ENCODE data around the gene FUNDC2. TPM values are rescaled to one million over a fixed set of nuclear protein-coding genes. Genes with fewer than 3 reads are reported as not detected.

FUNDC2 gene
- total and polyA plus RNA-seq, 9 donors, result 133 to 257 (median 149) TPM

- no peaks in the 10 kb centered on the region for H3K27me3 ChIP-seq
- TF ChIP-seq POLR2A (IDR thresholded peaks at IDR 0.05) (no peak), EP300 (IDR thresholded peaks at IDR 0.05) (no peak)
- TF ChIP-seq, protein P1, sequence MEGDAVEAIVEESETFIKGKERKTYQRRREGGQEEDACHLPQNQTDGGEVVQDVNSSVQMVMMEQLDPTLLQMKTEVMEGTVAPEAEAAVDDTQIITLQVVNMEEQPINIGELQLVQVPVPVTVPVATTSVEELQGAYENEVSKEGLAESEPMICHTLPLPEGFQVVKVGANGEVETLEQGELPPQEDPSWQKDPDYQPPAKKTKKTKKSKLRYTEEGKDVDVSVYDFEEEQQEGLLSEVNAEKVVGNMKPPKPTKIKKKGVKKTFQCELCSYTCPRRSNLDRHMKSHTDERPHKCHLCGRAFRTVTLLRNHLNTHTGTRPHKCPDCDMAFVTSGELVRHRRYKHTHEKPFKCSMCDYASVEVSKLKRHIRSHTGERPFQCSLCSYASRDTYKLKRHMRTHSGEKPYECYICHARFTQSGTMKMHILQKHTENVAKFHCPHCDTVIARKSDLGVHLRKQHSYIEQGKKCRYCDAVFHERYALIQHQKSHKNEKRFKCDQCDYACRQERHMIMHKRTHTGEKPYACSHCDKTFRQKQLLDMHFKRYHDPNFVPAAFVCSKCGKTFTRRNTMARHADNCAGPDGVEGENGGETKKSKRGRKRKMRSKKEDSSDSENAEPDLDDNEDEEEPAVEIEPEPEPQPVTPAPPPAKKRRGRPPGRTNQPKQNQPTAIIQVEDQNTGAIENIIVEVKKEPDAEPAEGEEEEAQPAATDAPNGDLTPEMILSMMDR (IDR thresholded peaks at IDR 0.05), result no peak
- no peaks in the 10 kb centered on the region for H3K36me3 ChIP-seq
- no peaks in the 10 kb centered on the region for H3K4me1 ChIP-seq (ENCODE audit: insufficient read depth)
- H3K4me3 ChIP-seq, result no peak overlapping the region
- intact Hi-C loops (cut with DNase I), result no loop called here
- WGBS, 3 donors, result 56 to 76% (median 58%) methylated on average over 3 of the region's 3 CpGs
- no peaks in the 10 kb centered on the region for H3K9me3 ChIP-seq
- no peak for DNase-seq
- H3K27ac ChIP-seq, result no peak overlapping the region
Measured at GRCh38 chrX:155020591-155020990, 6.1 kb upstream of the FUNDC2 start.

GRCh38 chrX:155022585-155022984 is 4.1 kb upstream of the FUNDC2 start, which contains the start of gene F8:
Gene F8 (minus strand): TSS chrX:155022723. CDS start chrX:155022552, 171 bp downstream.
- no peak for TF ChIP-seq EP300 (IDR thresholded peaks at IDR 0.05)
- TF ChIP-seq, protein P1 (IDR thresholded peaks at IDR 0.05), result no peak
- no peak for TF ChIP-seq POLR2A (IDR thresholded peaks at IDR 0.05)
- H3K36me3 ChIP-seq, result no peaks in the 10 kb centered on the region
- no peak within 1 kb of the TSS for H3K4me3 ChIP-seq
- H3K27ac ChIP-seq, result no peak within 1 kb of the TSS
- whole genome bisulfite sequencing, 3 donors, result 9 to 15% (median 15%) methylated on average over 1 of the region's 1 CpG
- no peaks in the 10 kb centered on the region for H3K9me3 ChIP-seq
- no peak for DNase-seq
- H3K27me3 ChIP-seq, result no peaks in the 10 kb centered on the region
- H3K4me1 ChIP-seq (ENCODE audit: insufficient read depth), result no peaks in the 10 kb centered on the region
- intact Hi-C loops (cut with DNase I), result no loop called here

GRCh38 chrX:155023907-155024833 is 2.5 kb upstream of the FUNDC2 start:
- H3K36me3 ChIP-seq, result no peaks in the 10 kb centered on the region
- intact Hi-C loops (cut with DNase I), result no loop called here
- no peaks in the 10 kb centered on the region for H3K9me3 ChIP-seq
- H3K4me1 ChIP-seq (ENCODE audit: insufficient read depth), result no peaks in the 10 kb centered on the region
- H3K27ac ChIP-seq, result no peak overlapping the region
- DNase-seq, result no peak
- TF ChIP-seq EP300 (IDR thresholded peaks at IDR 0.05), result no peak
- WGBS, 3 donors, result 81 to 84% (median 83%) methylated on average over 6 of the region's 6 CpGs
- no peaks in the 10 kb centered on the region for H3K27me3 ChIP-seq
- no peak overlapping the region for H3K4me3 ChIP-seq

DNA sequence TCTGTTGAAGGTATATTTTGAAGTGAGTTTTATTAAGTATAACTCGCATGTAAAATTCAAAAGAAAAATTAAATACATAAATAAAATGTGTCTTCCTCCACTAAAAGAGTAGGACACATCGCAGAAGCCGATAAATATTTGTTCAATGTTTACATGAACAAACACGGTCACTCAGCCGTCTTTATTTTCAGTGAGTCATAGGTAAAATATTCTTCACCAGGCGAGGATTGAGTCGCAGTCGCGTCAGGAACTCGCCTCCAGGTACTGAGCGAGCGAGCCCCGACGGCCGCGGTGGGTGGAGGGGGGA is 271 bp upstream of the FUNDC2 start:
- Histone ChIP-seq H3K27ac (peak overlapping the region in 1 of 2 donors; percentile 95), H3K36me3 (no peaks in the 10 kb centered on the region), H3K4me1 (ENCODE audit: insufficient read depth) (no peaks in the 10 kb centered on the region), H3K27me3 (no peaks in the 10 kb centered on the region), H3K9me3 (no peaks in the 10 kb centered on the region), H3K4me3 (peak overlapping the region; percentile 75)
- no peak for DNase-seq
- intact Hi-C loops (cut with DNase I), result no loop called here
- WGBS, 3 donors, result 24 to 35% (median 33%) methylated on average over 16 of the region's 16 CpGs
- no peak for TF ChIP-seq EP300 (IDR thresholded peaks at IDR 0.05)
- TF ChIP-seq, protein P1 (IDR thresholded peaks at IDR 0.05), result no peak
- no peak for TF ChIP-seq POLR2A (IDR thresholded peaks at IDR 0.05)

- Histone ChIP-seq H3K4me1 (ENCODE audit: insufficient read depth) (no peaks in the 10 kb centered on the region), H3K27me3 (no peaks in the 10 kb centered on the region), H3K4me3 (peak overlapping the region; percentile 75), H3K9me3 (no peaks in the 10 kb centered on the region), H3K36me3 (no peaks in the 10 kb centered on the region), H3K27ac (peak overlapping the region; percentile 89 to 95)
- 30 to 39% (median 39%) methylated on average over 14 of the region's 14 CpGs for WGBS, 3 donors
- intact Hi-C loops (cut with DNase I), result no loop called here
- peak; percentile 74 for TF ChIP-seq POLR2A (IDR thresholded peaks at IDR 0.05)
- TF ChIP-seq, protein P1 (IDR thresholded peaks at IDR 0.05), result no peak
- TF ChIP-seq EP300 (IDR thresholded peaks at IDR 0.05), result no peak
- DNase-seq, result peak in 1 of 5 donors; percentile 40
Measured at GRCh38 chrX:155027509-155028066, 944 bp downstream of the FUNDC2 start.

Measured in ovary (tissue), 9 donors.